ENCODE measurements around the gene NSD1.
A peak's percentile ranks its signal among the peaks of the same experiment; 100 is the strongest.

Gene NSD1, protein sequence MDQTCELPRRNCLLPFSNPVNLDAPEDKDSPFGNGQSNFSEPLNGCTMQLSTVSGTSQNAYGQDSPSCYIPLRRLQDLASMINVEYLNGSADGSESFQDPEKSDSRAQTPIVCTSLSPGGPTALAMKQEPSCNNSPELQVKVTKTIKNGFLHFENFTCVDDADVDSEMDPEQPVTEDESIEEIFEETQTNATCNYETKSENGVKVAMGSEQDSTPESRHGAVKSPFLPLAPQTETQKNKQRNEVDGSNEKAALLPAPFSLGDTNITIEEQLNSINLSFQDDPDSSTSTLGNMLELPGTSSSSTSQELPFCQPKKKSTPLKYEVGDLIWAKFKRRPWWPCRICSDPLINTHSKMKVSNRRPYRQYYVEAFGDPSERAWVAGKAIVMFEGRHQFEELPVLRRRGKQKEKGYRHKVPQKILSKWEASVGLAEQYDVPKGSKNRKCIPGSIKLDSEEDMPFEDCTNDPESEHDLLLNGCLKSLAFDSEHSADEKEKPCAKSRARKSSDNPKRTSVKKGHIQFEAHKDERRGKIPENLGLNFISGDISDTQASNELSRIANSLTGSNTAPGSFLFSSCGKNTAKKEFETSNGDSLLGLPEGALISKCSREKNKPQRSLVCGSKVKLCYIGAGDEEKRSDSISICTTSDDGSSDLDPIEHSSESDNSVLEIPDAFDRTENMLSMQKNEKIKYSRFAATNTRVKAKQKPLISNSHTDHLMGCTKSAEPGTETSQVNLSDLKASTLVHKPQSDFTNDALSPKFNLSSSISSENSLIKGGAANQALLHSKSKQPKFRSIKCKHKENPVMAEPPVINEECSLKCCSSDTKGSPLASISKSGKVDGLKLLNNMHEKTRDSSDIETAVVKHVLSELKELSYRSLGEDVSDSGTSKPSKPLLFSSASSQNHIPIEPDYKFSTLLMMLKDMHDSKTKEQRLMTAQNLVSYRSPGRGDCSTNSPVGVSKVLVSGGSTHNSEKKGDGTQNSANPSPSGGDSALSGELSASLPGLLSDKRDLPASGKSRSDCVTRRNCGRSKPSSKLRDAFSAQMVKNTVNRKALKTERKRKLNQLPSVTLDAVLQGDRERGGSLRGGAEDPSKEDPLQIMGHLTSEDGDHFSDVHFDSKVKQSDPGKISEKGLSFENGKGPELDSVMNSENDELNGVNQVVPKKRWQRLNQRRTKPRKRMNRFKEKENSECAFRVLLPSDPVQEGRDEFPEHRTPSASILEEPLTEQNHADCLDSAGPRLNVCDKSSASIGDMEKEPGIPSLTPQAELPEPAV (N-terminal part only)

GRCh38 chr5:177133096-177133852, at the start of gene NSD1:
Gene NSD1, plus strand, starts transcription at chr5:177133773. Its CDS starts 1,331 bp downstream, at chr5:177135104.
- peak; percentile 65 for DNase-seq

DNA sequence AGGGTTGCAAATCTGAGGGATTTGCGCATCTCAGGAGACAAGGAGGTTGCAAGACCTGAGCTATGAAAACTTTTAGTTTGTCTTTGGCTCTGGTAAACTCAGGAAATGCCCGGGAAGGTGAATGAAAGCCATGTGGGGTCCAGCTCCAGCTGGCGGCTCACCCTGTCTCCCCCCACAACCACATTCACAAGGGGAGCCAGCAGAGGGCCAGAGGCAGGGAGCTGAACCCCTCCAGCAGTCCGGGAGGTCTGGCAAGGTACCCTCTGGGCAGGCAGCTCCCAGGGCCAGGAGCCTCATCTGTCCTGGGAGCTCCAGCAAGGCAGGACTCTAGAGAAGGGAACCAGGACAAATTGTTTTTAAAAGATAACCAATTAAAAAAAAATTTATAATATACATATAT, 49.4 kb upstream of the NSD1 start:
- no peak for DNase-seq

DNA sequence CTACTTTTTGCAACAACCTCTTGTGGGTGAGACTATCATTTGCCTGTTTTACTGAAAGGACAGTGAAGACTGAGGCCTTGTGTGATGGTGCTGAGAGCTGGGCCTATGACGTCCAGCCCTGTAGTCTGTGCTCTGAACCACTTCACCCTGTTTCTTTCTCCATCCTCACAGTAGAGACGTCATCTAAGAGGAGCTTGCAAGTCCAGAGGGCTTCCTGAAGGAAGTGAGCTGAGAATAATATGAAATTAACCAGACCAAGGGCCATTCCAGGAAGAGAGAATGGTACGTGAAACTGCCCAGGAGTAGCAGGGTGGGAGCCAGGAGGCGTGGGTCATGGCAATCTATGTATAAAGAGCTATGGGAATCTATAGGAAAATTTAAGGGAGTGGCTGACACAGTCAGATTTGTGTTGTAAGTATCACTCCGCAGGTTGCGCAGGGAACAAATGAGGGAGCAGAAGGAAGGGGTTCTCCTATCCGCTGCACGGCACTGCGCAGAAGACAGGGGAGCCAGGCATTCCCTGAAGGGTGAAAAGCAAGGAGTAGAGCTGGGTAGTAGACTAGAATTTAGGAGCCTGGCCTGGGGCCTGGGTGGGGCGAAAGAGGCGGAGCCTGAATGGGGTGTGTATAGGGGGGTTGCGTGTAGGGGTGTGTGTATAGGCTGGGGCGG, 47.5 kb upstream of the NSD1 start:
- DNase-seq: no peak

DNA sequence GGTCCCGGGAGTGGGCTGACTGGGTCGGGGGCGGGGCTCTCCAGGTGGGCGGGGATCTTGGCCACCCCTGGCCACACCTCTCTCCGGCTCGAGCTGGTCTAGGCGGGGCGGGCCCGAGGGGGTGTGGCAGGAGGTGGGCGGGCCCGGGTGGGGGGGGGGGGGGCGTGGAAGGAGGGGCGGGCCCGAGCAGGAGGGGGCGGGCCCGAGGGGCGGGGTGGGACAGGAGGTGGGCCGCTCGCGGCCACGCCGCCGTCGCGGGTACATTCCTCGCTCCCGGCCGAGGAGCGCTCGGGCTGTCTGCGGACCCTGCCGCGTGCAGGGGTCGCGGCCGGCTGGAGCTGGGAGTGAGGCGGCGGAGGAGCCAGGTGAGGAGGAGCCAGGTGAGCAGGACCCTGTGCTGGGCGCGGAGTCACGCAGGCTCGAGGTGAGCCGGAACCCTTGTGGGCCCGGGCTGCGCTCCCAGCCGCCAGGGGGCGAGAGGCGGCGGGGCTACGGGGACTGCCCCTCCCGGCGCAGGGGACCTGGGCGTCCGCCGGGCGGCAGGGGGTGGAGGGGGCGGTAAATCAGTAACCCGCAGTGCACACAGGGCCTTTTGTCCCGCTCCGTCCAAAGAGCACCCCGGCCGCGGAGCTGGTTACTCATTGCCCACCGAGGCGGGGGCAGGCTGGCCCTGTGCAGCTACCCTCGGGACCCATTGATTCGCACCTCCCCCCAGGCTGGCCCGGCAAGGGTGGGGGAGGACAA, 46.7 kb upstream of the NSD1 start, which contains the start of gene FGFR4:
Gene FGFR4, plus strand, starts transcription at position 262 of the 744 bp plus-strand sequence. CDS start 2,688 bp downstream, outside the sequence.
- peak; percentile 53 for DNase-seq

- no peak for DNase-seq
These were observed 46.1 kb upstream of the NSD1 start for GRCh38 chr5:177087398-177088005.

GRCh38 chr5:177089127-177089526, 44.4 kb upstream of the NSD1 start:
- no peak for DNase-seq

DNA sequence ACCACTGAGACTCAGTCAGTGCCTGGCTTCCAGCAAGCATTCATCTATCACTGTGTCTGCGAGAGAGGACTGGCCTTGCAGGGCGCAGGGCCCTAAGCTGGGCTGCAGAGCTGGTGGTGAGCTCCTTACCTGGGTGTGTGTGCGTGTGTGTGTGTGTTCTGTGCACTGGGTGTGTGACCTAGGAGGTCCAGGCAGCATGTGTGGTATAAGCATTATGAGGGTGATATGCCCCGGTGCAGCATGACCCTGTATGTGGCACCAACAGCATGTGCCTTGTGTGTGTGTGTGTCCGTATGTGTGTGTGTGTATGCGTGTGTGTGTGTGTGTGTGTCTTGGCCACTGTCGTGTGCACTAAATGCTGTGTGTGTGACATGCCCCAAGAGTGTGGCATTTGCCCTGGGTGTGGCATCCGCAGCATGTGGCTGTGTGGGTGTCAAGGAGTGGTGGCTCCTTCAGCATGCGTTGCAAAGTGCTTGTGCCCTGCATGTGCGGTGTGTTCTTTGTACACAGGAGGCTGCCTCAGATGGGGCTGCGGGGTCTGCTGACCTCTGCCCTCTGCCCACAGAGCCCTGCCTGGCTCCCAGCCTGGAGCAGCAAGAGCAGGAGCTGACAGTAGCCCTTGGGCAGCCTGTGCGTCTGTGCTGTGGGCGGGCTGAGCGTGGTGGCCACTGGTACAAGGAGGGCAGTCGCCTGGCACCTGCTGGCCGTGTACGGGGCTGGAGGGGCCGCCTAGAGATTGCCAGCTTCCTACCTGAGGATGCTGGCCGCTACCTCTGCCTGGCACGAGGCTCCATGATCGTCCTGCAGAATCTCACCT, 43.5 kb upstream of the NSD1 start:
- DNase-seq: no peak

GRCh38 chr5:177090813-177091212, 42.8 kb upstream of the NSD1 start:
- DNase-seq: no peak

DNA sequence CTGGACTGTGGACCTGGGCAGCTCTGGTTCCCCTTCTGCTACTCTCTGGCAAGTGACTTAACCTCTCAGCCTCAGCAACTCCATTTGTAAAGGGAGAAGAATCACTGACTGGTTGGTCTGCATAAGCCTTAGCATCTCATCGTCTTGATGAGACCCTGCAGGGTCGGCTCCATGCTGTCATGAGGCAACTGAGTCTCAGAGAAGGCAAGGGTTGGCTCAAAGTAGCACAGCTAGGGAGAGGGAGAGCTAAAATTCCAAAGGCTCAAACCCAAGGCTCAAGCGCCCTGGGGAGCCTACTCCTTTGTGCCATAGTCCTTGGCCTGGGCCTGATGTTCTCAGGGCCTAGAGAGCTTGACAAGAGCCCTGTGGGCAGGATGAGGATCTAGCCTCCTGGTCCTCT, 42.3 kb upstream of the NSD1 start:
- DNase-seq: no peak

DNA sequence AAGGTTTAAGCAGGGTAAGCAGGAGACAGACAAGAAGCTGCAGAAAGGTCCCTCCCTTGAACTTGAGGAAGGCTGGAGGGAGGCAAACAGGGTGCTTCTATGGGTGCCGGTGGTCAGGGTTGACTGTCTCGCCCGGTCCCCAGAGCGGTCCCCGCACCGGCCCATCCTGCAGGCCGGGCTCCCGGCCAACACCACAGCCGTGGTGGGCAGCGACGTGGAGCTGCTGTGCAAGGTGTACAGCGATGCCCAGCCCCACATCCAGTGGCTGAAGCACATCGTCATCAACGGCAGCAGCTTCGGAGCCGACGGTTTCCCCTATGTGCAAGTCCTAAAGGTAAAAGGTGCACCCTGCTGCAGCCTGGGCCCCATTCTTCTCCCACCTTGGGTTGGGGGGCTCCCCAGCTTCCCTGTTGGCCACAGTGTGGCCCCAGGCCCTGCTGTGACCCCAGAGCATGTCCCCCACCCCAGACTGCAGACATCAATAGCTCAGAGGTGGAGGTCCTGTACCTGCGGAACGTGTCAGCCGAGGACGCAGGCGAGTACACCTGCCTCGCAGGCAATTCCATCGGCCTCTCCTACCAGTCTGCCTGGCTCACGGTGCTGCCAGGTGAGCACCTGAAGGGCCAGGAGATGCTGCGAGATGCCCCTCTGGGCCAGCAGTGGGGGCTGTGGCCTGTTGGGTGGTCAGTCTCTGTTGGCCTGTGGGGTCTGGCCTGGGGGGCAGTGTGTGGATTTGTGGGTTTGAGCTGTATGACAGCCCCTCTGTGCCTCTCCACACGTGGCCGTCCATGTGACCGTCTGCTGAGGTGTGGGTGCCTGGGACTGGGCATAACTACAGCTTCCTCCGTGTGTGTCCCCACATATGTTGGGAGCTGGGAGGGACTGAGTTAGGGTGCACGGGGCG, 41.1 kb upstream of the NSD1 start:
- DNase-seq: no peak

- DNase-seq: no peak
These were observed 40.4 kb upstream of the NSD1 start for GRCh38 chr5:177093082-177093712.

- DNase-seq: no peak
These were observed 39.8 kb upstream of the NSD1 start for GRCh38 chr5:177093803-177094202.

- DNase-seq: no peak
These were observed 39.1 kb upstream of the NSD1 start for GRCh38 chr5:177094224-177095087.

DNA sequence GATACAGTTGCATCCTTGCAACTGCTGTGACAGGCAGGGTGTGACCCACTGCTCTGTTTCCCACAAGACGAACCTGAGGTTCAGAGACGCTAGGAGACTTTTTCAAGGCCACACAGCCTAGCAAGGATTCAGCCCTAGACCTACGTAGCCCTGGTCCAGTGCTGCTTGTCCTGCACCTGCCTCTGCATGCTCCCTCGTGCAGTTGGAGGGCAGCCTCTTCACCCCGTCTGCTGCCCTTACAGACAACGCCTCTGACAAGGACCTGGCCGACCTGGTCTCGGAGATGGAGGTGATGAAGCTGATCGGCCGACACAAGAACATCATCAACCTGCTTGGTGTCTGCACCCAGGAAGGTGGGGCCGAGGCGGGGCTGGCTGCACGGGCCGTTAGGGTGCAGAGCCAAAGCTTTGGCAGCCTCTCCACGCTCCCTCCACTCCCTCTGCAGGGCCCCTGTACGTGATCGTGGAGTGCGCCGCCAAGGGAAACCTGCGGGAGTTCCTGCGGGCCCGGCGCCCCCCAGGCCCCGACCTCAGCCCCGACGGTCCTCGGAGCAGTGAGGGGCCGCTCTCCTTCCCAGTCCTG, 38.4 kb upstream of the NSD1 start:
- no peak for DNase-seq

DNA sequence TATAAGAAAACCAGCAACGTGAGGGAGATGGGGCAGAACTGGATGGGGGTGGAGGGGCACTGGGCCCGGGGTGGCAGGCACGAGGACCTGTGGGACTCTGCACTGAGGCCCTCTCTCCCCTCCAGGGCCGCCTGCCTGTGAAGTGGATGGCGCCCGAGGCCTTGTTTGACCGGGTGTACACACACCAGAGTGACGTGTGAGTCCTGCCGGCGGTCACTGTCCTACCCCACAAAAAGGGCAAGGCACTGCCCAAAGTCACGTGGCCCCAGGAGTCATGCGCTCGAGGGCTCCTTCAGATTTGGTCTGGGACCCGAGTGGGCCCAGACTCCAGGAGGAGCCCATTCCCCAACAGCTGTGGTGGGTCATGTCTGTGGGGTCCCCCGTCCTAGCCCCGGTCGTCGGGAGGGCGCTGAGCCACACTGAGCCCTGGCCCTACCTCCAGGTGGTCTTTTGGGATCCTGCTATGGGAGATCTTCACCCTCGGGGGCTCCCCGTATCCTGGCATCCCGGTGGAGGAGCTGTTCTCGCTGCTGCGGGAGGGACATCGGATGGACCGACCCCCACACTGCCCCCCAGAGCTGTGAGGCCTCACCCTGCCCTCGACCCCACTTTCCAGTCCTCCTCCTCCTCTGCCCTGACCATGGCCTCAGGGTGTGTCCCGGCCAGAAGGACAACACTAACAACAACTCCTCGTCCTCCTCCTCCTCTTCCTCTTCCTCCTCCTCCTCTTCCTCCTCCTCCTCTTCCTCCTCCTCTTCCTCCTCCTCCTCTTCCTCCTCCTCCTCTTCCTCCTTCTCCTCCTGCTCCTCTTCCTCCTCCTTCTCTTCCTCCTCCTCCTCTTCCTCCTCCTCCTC, 37.2 kb upstream of the NSD1 start:
- no peak for DNase-seq
